ENCODE data around the gene MDGA2. TPM values are rescaled to one million over a fixed set of nuclear protein-coding genes. Genes with fewer than 3 reads are reported as not detected.

The MDGA2 gene
- total and polyA plus RNA-seq, 2 of the 8 experiments (the other 6 are each of a cell fraction or from before 2014, with no cell fraction given): 0.11 to 0.69 TPM

- FAIRE-seq (no peak), DNase-seq (ENCODE audit: low read depth in 1 of 2, low spot score in 2 of 2) (no peak)
- H2BK15ac ChIP-seq (ENCODE audit: low read length): no peak overlapping the region
- no peak overlapping the region for H2BK12ac ChIP-seq (ENCODE audit: low read depth, low read length)
- H3K27me3 ChIP-seq (replicated peaks in 1 of 4; ENCODE audit: control insufficient read depth in 3 of 4, extremely low read depth in 1 of 4, insufficient read depth in 3 of 4, low read length in 3 of 4): no peaks in the 10 kb centered on the region
- no peak overlapping the region for H2AK5ac ChIP-seq (ENCODE audit: low read depth, low read length)
- no peak overlapping the region for H3K9ac ChIP-seq (replicated peaks in 1 of 4; ENCODE audit: extremely low read depth in 1 of 4, low read depth in 3 of 4, low read length in 3 of 4)
- ChIA-PET CTCF (ENCODE audit: partially characterized antibody) (no interaction called here), POLR2A (ENCODE audit: partially characterized antibody) (no interaction called here)
- H3K4me3 ChIP-seq (ENCODE audit: extremely low read depth in 1 of 4, insufficient read depth in 2 of 4, low read depth in 3 of 4, low read length in 4 of 4): no peak overlapping the region
- H2BK20ac ChIP-seq (ENCODE audit: low read length): no peak overlapping the region
- H2AFZ ChIP-seq (ENCODE audit: low read length): no peak overlapping the region
- no peak overlapping the region for H3K4ac ChIP-seq (replicated peaks; ENCODE audit: insufficient read length, low read depth, low read length)
- no peak overlapping the region for H3K18ac ChIP-seq (ENCODE audit: extremely low read depth, low read length)
- H3K4me1 ChIP-seq (replicated peaks in 1 of 4; ENCODE audit: control insufficient read depth in 3 of 4, insufficient read depth in 4 of 4, low read length in 3 of 4): no peaks in the 10 kb centered on the region
- H3K4me2 ChIP-seq (ENCODE audit: insufficient read depth in 1 of 2, low read depth in 2 of 2, low read length in 2 of 2): no peak overlapping the region
- H3K9me3 ChIP-seq (ENCODE audit: insufficient read depth in 2 of 2, low read depth in 1 of 2, low read length in 1 of 2): no peaks in the 10 kb centered on the region
- H4K5ac ChIP-seq (ENCODE audit: insufficient read length, low read depth, low read length): no peak overlapping the region
- H3K79me1 ChIP-seq (ENCODE audit: low read depth, low read length): no peaks in the 10 kb centered on the region
- H3K27ac ChIP-seq (ENCODE audit: low read depth, low read length): no peak overlapping the region
- H4K91ac ChIP-seq (replicated peaks; ENCODE audit: insufficient read length, low read length): no peak overlapping the region
- no peak overlapping the region for H3K14ac ChIP-seq (ENCODE audit: insufficient read length)
- H2BK120ac ChIP-seq (replicated peaks; ENCODE audit: low read depth, low read length): no peak overlapping the region
- no peaks in the 10 kb centered on the region; the same call in 1 of the 2 replicates for H3K23me2 ChIP-seq (ENCODE audit: low read depth, low read length)
- no peak overlapping the region for H4K8ac ChIP-seq (ENCODE audit: extremely low read depth, insufficient read depth, low read length)
- H2BK5ac ChIP-seq (ENCODE audit: low read depth, low read length): no peak overlapping the region
- H3K79me2 ChIP-seq (ENCODE audit: control insufficient read depth in 1 of 2, insufficient read depth in 2 of 2, low read length in 2 of 2): no peaks in the 10 kb centered on the region
- no peak overlapping the region for H3K56ac ChIP-seq (replicated peaks; ENCODE audit: insufficient read length, low read depth, low read length)
- no peaks in the 10 kb centered on the region for H4K20me1 ChIP-seq (replicated peaks in 1 of 2; ENCODE audit: control insufficient read depth in 1 of 2, insufficient read depth in 2 of 2, low read length in 2 of 2)
- no peak overlapping the region for H3K23ac ChIP-seq (ENCODE audit: insufficient read length)
- no peaks in the 10 kb centered on the region for H3K36me3 ChIP-seq (ENCODE audit: control insufficient read depth in 2 of 4, insufficient read depth in 4 of 4, low read length in 3 of 4)
- no peak for TF ChIP-seq FOSL1 (IDR thresholded peaks at IDR 0.05; ENCODE audit: insufficient read depth, low read depth, low read length)
- no peak for TF ChIP-seq CHD7 (IDR thresholded peaks at IDR 0.05; ENCODE audit: insufficient replicate concordance, low read length)
Measured at GRCh38 chr14:47691829-47692228, 16.4 kb upstream of the MDGA2 start.

Measured in H1 (cell line).